ENCODE data around the gene BORCS5. TPM values are rescaled to one million over a fixed set of nuclear protein-coding genes. Genes with fewer than 3 reads are reported as not detected.

BORCS5 gene
- total RNA-seq, 5 donors from 2014 or later (not counting 1 experiment from before 2014, with no cell fraction given): 18.0 to 34.0 (median 25.5) TPM

- Histone ChIP-seq H3K4me1 (ENCODE audit: control insufficient read depth in 1 of 2, extremely low read depth in 1 of 2, insufficient read depth in 2 of 2, low read length in 2 of 2) (peaks cover 0 to 5% of the 10 kb centered on the region in 2 experiments), H3K27me3 (replicated peaks in 1 of 2; ENCODE audit: control insufficient read depth in 2 of 2, extremely low read depth in 1 of 2, insufficient read depth in 2 of 2, low read length in 1 of 2) (no peaks in the 10 kb centered on the region), H3K4me3 (ENCODE audit: control insufficient read depth in 1 of 2, extremely low read depth in 1 of 2, low read length in 1 of 2) (no peak overlapping the region), H3K9me3 (no peaks in the 10 kb centered on the region), H3K36me3 (ENCODE audit: control insufficient read depth in 2 of 2, extremely low read depth in 1 of 2, insufficient read depth in 1 of 2, low read length in 1 of 2) (no peaks in the 10 kb centered on the region), H3K27ac (ENCODE audit: low read length) (no peak overlapping the region)
- H3K4me1 Mint-ChIP-seq: peaks cover 8 to 17% (median 10%) of the 10 kb centered on the region in 3 donors
- H3K9me3 Mint-ChIP-seq: no peaks in the 10 kb centered on the region
- H3K27ac Mint-ChIP-seq: no peak overlapping the region
- DNase-seq (no peak), ATAC-seq (replicated peaks in 1 of 4) (no peak)
- ChIA-PET POLR2A (interaction anchor here (0.5 to 0.6 kb wide), 2 partner anchors 20 to 336 kb away, joined by 4 read pairs; no protein-coding TSS in a partner anchor), CTCF (interaction anchor here (0.6 to 2.2 kb wide), 3 partner anchors 245 to 746 kb away, joined by 3 to 14 read pairs (median 3); no protein-coding TSS in a partner anchor)
- H3K4me3 Mint-ChIP-seq: no peak overlapping the region
- no peaks in the 10 kb centered on the region for H3K36me3 Mint-ChIP-seq
- no CpG with 5 or more reads among the region's 3 CpGs for WGBS (ENCODE audit: insufficient coverage)
- H3K27me3 Mint-ChIP-seq: no peaks in the 10 kb centered on the region
Observed at GRCh38 chr12:12326262-12326661, 30.6 kb upstream of the BORCS5 start.

- Mint-ChIP-seq H3K4me3 (no peak overlapping the region), H3K36me3 (no peaks in the 10 kb centered on the region), H3K9me3 (no peaks in the 10 kb centered on the region), H3K27me3 (no peaks in the 10 kb centered on the region), H3K27ac (peak overlapping the region; percentile 57 to 82), H3K4me1 (peaks cover 8 to 10% (median 8%) of the 10 kb centered on the region in 3 donors)
- ChIA-PET CTCF (interaction anchor here (0.7 to 2.2 kb wide), 16 partner anchors 8 to 1557 kb away, joined by 3 to 14 read pairs (median 3); partner anchors contain the start of gene MANSC1 (in 1 of the 2)), POLR2A (interaction anchor here in 1 of 2 donors (0.7 kb wide), 2 partner anchors 24 to 585 kb away, joined by 3 to 4 read pairs; no protein-coding TSS in a partner anchor)
- no peaks in the 10 kb centered on the region for H3K36me3 ChIP-seq (ENCODE audit: control insufficient read depth in 2 of 2, extremely low read depth in 1 of 2, insufficient read depth in 1 of 2, low read length in 1 of 2)
- ATAC-seq (replicated peaks in 1 of 4): peak; percentile 65 to 83 (median 80)
- H3K4me1 ChIP-seq (ENCODE audit: control insufficient read depth in 1 of 2, extremely low read depth in 1 of 2, insufficient read depth in 2 of 2, low read length in 2 of 2): peaks cover 0 to 5% of the 10 kb centered on the region in 2 experiments
- no peaks in the 10 kb centered on the region for H3K9me3 ChIP-seq
- H3K27me3 ChIP-seq (replicated peaks in 1 of 2; ENCODE audit: control insufficient read depth in 2 of 2, extremely low read depth in 1 of 2, insufficient read depth in 2 of 2, low read length in 1 of 2): no peaks in the 10 kb centered on the region
- H3K4me3 ChIP-seq (ENCODE audit: control insufficient read depth in 1 of 2, extremely low read depth in 1 of 2, low read length in 1 of 2): no peak overlapping the region
- WGBS (ENCODE audit: insufficient coverage): no CpG with 5 or more reads among the region's 1 CpG
- DNase-seq: peak in 14 of 35 experiments; percentile 3 to 77 (median 15)
- no peak overlapping the region for H3K27ac ChIP-seq (ENCODE audit: low read length)
Observed at GRCh38 chr12:12327802-12328201, 29.1 kb upstream of the BORCS5 start.

- peak overlapping the region in 1 of 2 donors; percentile 37 for H3K27ac Mint-ChIP-seq
- H3K36me3 ChIP-seq (ENCODE audit: control insufficient read depth in 2 of 2, extremely low read depth in 1 of 2, insufficient read depth in 1 of 2, low read length in 1 of 2): no peaks in the 10 kb centered on the region
- WGBS (ENCODE audit: insufficient coverage): 70% methylated on average over 7 of the region's 7 CpGs
- DNase-seq (no peak), ATAC-seq (replicated peaks in 1 of 4) (no peak)
- H3K4me1 Mint-ChIP-seq: peaks cover 26 to 33% (median 28%) of the 10 kb centered on the region in 3 donors
- no peak overlapping the region for H3K27ac ChIP-seq (ENCODE audit: low read length)
- no peak overlapping the region for H3K4me3 ChIP-seq (ENCODE audit: control insufficient read depth in 1 of 2, extremely low read depth in 1 of 2, low read length in 1 of 2)
- H3K27me3 Mint-ChIP-seq: peaks cover 0 to 2% of the 10 kb centered on the region in 2 donors
- no peaks in the 10 kb centered on the region for H3K9me3 Mint-ChIP-seq
- H3K27me3 ChIP-seq (replicated peaks in 1 of 2; ENCODE audit: control insufficient read depth in 2 of 2, extremely low read depth in 1 of 2, insufficient read depth in 2 of 2, low read length in 1 of 2): no peaks in the 10 kb centered on the region
- H3K4me1 ChIP-seq (ENCODE audit: control insufficient read depth in 1 of 2, extremely low read depth in 1 of 2, insufficient read depth in 2 of 2, low read length in 2 of 2): peaks cover 0 to 16% of the 10 kb centered on the region in 2 experiments
- H3K9me3 ChIP-seq: no peaks in the 10 kb centered on the region
- POLR2A ChIA-PET: interaction anchor here in 1 of 2 donors (0.8 kb wide), 1 partner anchor 459 kb away, joined by 4 read pairs; no protein-coding TSS in a partner anchor
- CTCF ChIA-PET: interaction anchor here in 1 of 2 donors (0.5 kb wide), 1 partner anchor 748 kb away, joined by 7 read pairs; no protein-coding TSS in a partner anchor
- no peaks in the 10 kb centered on the region for H3K36me3 Mint-ChIP-seq
- no peak overlapping the region for H3K4me3 Mint-ChIP-seq
Observed at GRCh38 chr12:12331244-12331771, 25.6 kb upstream of the BORCS5 start.

- Histone ChIP-seq H3K36me3 (ENCODE audit: control insufficient read depth in 2 of 2, extremely low read depth in 1 of 2, insufficient read depth in 1 of 2, low read length in 1 of 2) (no peaks in the 10 kb centered on the region), H3K4me1 (ENCODE audit: control insufficient read depth in 1 of 2, extremely low read depth in 1 of 2, insufficient read depth in 2 of 2, low read length in 2 of 2) (peaks cover 0 to 16% of the 10 kb centered on the region in 2 experiments), H3K4me3 (ENCODE audit: control insufficient read depth in 1 of 2, extremely low read depth in 1 of 2, low read length in 1 of 2) (no peak overlapping the region), H3K9me3 (no peaks in the 10 kb centered on the region), H3K27me3 (replicated peaks in 1 of 2; ENCODE audit: control insufficient read depth in 2 of 2, extremely low read depth in 1 of 2, insufficient read depth in 2 of 2, low read length in 1 of 2) (peaks cover 0 to 3% of the 10 kb centered on the region in 2 experiments), H3K27ac (ENCODE audit: low read length) (no peak overlapping the region)
- Mint-ChIP-seq H3K4me1 (peaks cover 26 to 33% (median 28%) of the 10 kb centered on the region in 3 donors), H3K36me3 (no peaks in the 10 kb centered on the region), H3K27ac (no peak overlapping the region), H3K9me3 (no peaks in the 10 kb centered on the region), H3K4me3 (no peak overlapping the region), H3K27me3 (peaks cover 0 to 2% of the 10 kb centered on the region in 2 donors)
- CTCF ChIA-PET: interaction anchor here in 1 of 2 donors (0.5 kb wide), 1 partner anchor 748 kb away, joined by 7 read pairs; no protein-coding TSS in a partner anchor
- 100% methylated on average over 1 of the region's 1 CpG for WGBS (ENCODE audit: insufficient coverage)
- ATAC-seq (replicated peaks in 1 of 4) (no peak), DNase-seq (no peak)
- POLR2A ChIA-PET: interaction anchor here in 1 of 2 donors (0.8 kb wide), 1 partner anchor 460 kb away, joined by 4 read pairs; no protein-coding TSS in a partner anchor
Observed at GRCh38 chr12:12331896-12332295, 25.0 kb upstream of the BORCS5 start.

GRCh38 chr12:12333407-12334366 lies 23.2 kb upstream of the BORCS5 start:
- Mint-ChIP-seq H3K4me3 (no peak overlapping the region), H3K36me3 (no peaks in the 10 kb centered on the region), H3K27me3 (peaks cover 0 to 2% of the 10 kb centered on the region in 2 donors), H3K4me1 (peaks cover 25 to 30% (median 25%) of the 10 kb centered on the region in 3 donors), H3K27ac (peak overlapping the region in 1 of 2 donors; percentile 72), H3K9me3 (no peaks in the 10 kb centered on the region)
- H3K9me3 ChIP-seq: no peaks in the 10 kb centered on the region
- ChIA-PET POLR2A (interaction anchor here (0.6 to 0.7 kb wide), 2 partner anchors 16 to 23 kb away, joined by 3 read pairs; partner anchors contain the start of gene BORCS5 (in 1 of the 2)), CTCF (interaction anchor here (0.5 to 0.8 kb wide), 8 partner anchors 26 to 795 kb away, joined by 3 to 5 read pairs (median 3); no protein-coding TSS in a partner anchor)
- no peaks in the 10 kb centered on the region for H3K36me3 ChIP-seq (ENCODE audit: control insufficient read depth in 2 of 2, extremely low read depth in 1 of 2, insufficient read depth in 1 of 2, low read length in 1 of 2)
- H3K27ac ChIP-seq (ENCODE audit: low read length): no peak overlapping the region
- no peak for DNase-seq
- 70% methylated on average over 2 of the region's 12 CpGs for WGBS (ENCODE audit: insufficient coverage)
- H3K4me3 ChIP-seq (ENCODE audit: control insufficient read depth in 1 of 2, extremely low read depth in 1 of 2, low read length in 1 of 2): no peak overlapping the region
- H3K27me3 ChIP-seq (replicated peaks in 1 of 2; ENCODE audit: control insufficient read depth in 2 of 2, extremely low read depth in 1 of 2, insufficient read depth in 2 of 2, low read length in 1 of 2): peaks cover 0 to 3% of the 10 kb centered on the region in 2 experiments
- H3K4me1 ChIP-seq (ENCODE audit: control insufficient read depth in 1 of 2, extremely low read depth in 1 of 2, insufficient read depth in 2 of 2, low read length in 2 of 2): peaks cover 0 to 13% of the 10 kb centered on the region in 2 experiments
- no peak for ATAC-seq (replicated peaks in 1 of 4)
